Measurements from ENCODE around the gene OPCML. TPM values are rescaled to one million over a fixed set of nuclear protein-coding genes. Genes with fewer than 3 reads are reported as not detected.

Gene OPCML
- total and polyA plus RNA-seq, 4 donors = under 0.01 to 0.01 TPM; not detected in 2

GRCh38 chr11:132779497-132779896 lies 752.8 kb downstream of the OPCML start:
- no peaks in the 10 kb centered on the region for H3K9me3 ChIP-seq (ENCODE audit: control insufficient read depth in 4 of 4, low read length in 3 of 4)

More at GRCh38 chr11:132779497-132779896, 752.8 kb downstream of the OPCML start:
- H3K4me3 ChIP-seq (ENCODE audit: low read depth in 1 of 3, low read length in 3 of 3) = no peak overlapping the region
- H3K36me3 ChIP-seq (ENCODE audit: control insufficient read depth in 4 of 4, insufficient read depth in 3 of 4, low read depth in 1 of 4, low read length in 3 of 4) = no peaks in the 10 kb centered on the region
- no peak for TF ChIP-seq JUND (IDR thresholded peaks at IDR 0.05)
- TF ChIP-seq SP1 (IDR thresholded peaks at IDR 0.05) = no peak
- TF ChIP-seq, protein P1, sequence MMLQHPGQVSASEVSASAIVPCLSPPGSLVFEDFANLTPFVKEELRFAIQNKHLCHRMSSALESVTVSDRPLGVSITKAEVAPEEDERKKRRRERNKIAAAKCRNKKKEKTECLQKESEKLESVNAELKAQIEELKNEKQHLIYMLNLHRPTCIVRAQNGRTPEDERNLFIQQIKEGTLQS (IDR thresholded peaks at IDR 0.05) = no peak
- TF ChIP-seq, protein P2, sequence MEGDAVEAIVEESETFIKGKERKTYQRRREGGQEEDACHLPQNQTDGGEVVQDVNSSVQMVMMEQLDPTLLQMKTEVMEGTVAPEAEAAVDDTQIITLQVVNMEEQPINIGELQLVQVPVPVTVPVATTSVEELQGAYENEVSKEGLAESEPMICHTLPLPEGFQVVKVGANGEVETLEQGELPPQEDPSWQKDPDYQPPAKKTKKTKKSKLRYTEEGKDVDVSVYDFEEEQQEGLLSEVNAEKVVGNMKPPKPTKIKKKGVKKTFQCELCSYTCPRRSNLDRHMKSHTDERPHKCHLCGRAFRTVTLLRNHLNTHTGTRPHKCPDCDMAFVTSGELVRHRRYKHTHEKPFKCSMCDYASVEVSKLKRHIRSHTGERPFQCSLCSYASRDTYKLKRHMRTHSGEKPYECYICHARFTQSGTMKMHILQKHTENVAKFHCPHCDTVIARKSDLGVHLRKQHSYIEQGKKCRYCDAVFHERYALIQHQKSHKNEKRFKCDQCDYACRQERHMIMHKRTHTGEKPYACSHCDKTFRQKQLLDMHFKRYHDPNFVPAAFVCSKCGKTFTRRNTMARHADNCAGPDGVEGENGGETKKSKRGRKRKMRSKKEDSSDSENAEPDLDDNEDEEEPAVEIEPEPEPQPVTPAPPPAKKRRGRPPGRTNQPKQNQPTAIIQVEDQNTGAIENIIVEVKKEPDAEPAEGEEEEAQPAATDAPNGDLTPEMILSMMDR (IDR thresholded peaks at IDR 0.05; ENCODE audit: low read depth, low read length, missing input control) = no peak
- TF ChIP-seq, protein P3, sequence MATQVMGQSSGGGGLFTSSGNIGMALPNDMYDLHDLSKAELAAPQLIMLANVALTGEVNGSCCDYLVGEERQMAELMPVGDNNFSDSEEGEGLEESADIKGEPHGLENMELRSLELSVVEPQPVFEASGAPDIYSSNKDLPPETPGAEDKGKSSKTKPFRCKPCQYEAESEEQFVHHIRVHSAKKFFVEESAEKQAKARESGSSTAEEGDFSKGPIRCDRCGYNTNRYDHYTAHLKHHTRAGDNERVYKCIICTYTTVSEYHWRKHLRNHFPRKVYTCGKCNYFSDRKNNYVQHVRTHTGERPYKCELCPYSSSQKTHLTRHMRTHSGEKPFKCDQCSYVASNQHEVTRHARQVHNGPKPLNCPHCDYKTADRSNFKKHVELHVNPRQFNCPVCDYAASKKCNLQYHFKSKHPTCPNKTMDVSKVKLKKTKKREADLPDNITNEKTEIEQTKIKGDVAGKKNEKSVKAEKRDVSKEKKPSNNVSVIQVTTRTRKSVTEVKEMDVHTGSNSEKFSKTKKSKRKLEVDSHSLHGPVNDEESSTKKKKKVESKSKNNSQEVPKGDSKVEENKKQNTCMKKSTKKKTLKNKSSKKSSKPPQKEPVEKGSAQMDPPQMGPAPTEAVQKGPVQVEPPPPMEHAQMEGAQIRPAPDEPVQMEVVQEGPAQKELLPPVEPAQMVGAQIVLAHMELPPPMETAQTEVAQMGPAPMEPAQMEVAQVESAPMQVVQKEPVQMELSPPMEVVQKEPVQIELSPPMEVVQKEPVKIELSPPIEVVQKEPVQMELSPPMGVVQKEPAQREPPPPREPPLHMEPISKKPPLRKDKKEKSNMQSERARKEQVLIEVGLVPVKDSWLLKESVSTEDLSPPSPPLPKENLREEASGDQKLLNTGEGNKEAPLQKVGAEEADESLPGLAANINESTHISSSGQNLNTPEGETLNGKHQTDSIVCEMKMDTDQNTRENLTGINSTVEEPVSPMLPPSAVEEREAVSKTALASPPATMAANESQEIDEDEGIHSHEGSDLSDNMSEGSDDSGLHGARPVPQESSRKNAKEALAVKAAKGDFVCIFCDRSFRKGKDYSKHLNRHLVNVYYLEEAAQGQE (IDR thresholded peaks at IDR 0.05) = no peak
- no peak for TF ChIP-seq FOXA1 (IDR thresholded peaks at IDR 0.05)
- no peak for TF ChIP-seq HNF4A (conservative IDR thresholded peaks at IDR 0.05)
- no peak for TF ChIP-seq FOXA2 (IDR thresholded peaks at IDR 0.05)
- TF ChIP-seq HNF4G (IDR thresholded peaks at IDR 0.05) = no peak
- TF ChIP-seq EGR1 (IDR thresholded peaks at IDR 0.05; ENCODE audit: low read depth in 2 of 2) = no peak
- TF ChIP-seq GABPA (IDR thresholded peaks at IDR 0.05 in 1 of 2, conservative IDR thresholded peaks at IDR 0.05 in 1 of 2) = no peak
- TF ChIP-seq, protein P4, sequence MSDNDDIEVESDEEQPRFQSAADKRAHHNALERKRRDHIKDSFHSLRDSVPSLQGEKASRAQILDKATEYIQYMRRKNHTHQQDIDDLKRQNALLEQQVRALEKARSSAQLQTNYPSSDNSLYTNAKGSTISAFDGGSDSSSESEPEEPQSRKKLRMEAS (IDR thresholded peaks at IDR 0.05) = no peak
- no peak for TF ChIP-seq ZBTB33 (IDR thresholded peaks at IDR 0.05)
- WGBS = 63% methylated on average over 2 of the region's 3 CpGs
- DNase-seq (ENCODE audit: low spot score) = no peak
- no peak overlapping the region for H3K9ac ChIP-seq (ENCODE audit: low read depth in 1 of 2, low read length in 2 of 2)
- H3K27me3 ChIP-seq (ENCODE audit: control insufficient read depth in 4 of 4, insufficient read depth in 4 of 4, low read length in 3 of 4) = no peaks in the 10 kb centered on the region
- no peak overlapping the region for H3K27ac ChIP-seq (ENCODE audit: low read depth in 1 of 2, low read length in 2 of 2)
- peaks cover 1 to 18% (median 9%) of the 10 kb centered on the region in 4 donors for H3K4me1 ChIP-seq (ENCODE audit: control insufficient read depth in 4 of 4, insufficient read depth in 4 of 4, low read length in 3 of 4)
